Measurements from ENCODE around the gene PRPF4. TPM values are rescaled to one million over a fixed set of nuclear protein-coding genes. Genes with fewer than 3 reads are reported as not detected.

The PRPF4 gene
- total RNA-seq, 2 donors from 2014 or later: 33.9 to 47.8 TPM

DNA sequence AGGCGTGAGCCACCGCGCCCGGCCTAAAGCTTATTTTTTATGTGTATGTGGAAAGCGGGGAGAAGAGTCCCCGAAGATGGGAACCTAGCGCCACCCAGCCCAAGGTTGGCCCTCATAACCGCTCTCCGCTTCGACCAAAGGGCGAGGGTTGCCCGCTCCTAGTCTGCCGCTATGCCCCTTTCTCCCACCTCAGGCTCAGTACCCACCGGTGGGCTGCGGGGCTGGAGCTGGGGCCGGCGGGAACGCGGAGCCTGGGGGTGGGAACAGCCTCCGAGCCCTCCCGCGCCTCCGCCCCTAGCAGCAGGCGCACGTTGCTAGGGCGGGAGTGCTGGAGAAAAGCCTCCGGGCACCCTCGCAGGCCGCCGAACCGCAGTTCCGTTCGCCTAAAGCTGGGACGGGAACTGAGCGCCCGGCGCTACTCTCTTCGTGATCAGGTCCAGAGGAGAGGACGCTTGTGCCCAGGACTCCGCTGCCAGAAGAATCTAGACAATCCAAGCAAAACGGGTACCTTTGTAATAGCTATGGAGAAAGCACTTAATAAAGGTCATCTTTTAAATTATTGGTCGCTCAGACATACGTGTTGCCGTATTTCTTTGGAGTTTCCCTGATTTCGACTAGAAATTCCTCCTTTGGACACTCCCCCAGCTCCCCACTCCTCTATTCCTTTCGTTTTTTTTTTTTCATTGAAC lies 64.7 kb downstream of the PRPF4 start, which contains the start of gene WDR31:
WDR31 (minus strand) TSS at position 265 of the 689 bp plus-strand sequence. CDS start 8,253 bp downstream, outside the sequence.
- ATAC-seq (peak; percentile 99), DNase-seq (ENCODE audit: low spot score) (peak; percentile 88)
- H3K4me1 Mint-ChIP-seq (ENCODE audit: low read depth in 2 of 2): peaks cover 15 to 23% of the 10 kb centered on the region in 2 donors
- no peaks in the 10 kb centered on the region for H3K36me3 Mint-ChIP-seq
- H3K4me3 Mint-ChIP-seq: peak within 1 kb of the TSS; percentile 80
- H3K27me3 Mint-ChIP-seq: peaks cover 0 to 5% of the 10 kb centered on the region in 2 donors
- H3K9me3 Mint-ChIP-seq: no peaks in the 10 kb centered on the region
- peak within 1 kb of the TSS in 1 of 2 donors; percentile 45 for H3K27ac Mint-ChIP-seq

DNA sequence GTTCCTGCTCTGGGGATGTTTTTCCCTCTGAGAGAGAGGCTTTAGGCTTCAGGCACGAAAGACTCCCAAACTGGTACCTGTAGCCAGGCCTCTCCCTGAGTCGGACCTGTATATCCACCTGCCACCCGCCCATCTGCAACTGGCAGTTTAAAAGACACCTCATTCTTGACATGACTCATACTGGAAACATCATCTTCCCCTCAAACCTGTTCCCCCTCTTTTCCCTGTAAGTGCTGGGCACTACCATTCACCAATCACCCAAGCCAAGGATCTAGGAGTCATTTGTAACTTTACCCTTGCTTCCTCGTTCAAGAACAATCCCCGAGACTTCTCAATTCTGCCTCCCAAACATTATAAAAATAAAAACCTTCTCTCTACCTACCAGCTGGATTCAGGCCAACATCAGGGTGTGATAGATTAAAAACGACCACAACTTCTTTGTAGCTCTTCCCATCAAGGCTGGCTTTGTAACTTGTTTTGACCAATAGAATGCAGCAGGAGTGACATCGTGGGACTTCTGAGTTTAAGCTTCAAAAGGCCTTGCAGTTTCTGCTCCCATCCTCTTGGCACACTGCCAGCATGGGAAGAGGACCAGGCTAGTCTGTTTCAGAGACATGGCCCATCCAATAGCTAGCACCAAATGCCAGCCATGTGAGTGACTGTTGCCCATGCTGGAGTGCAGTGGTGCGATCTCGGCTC lies 66.4 kb downstream of the PRPF4 start:
- Mint-ChIP-seq H3K27me3 (peaks cover 0 to 5% of the 10 kb centered on the region in 2 donors), H3K36me3 (no peaks in the 10 kb centered on the region), H3K4me1 (ENCODE audit: low read depth in 2 of 2) (peaks cover 15 to 25% of the 10 kb centered on the region in 2 donors), H3K27ac (no peak overlapping the region), H3K9me3 (no peaks in the 10 kb centered on the region), H3K4me3 (peak overlapping the region; percentile 80)
- DNase-seq (ENCODE audit: low spot score): no peak
- ATAC-seq: no peak

Other genes with a start within 250 kb of the PRPF4 start
- gene ZFP37, start 218.9 kb upstream of the PRPF4 start, total RNA-seq: 1 to 10 TPM in 1 of 2 donors, under 1 TPM in 1; 0.84 to 2.5 TPM
- gene SLC31A2, start 124.7 kb upstream of the PRPF4 start, total RNA-seq: 1 to 10 TPM; 4.3 to 4.8 TPM
- gene FKBP15, start 54.4 kb upstream of the PRPF4 start, total RNA-seq: 10 to 100 TPM; 47.2 to 60.4 TPM
- 10 to 100 TPM; 20.0 to 20.5 TPM for gene SLC31A1, start 54.1 kb upstream of the PRPF4 start, total RNA-seq
- 10 to 100 TPM; 16.5 to 39.1 TPM for gene CDC26, start 86 bp upstream of the PRPF4 start, total RNA-seq
- gene RNF183, start 27.7 kb downstream of the PRPF4 start, total RNA-seq: not detected
- 1 to 10 TPM in 1 of 2 donors, under 1 TPM in 1; 0.83 to 1.4 TPM for gene WDR31, start 64.6 kb downstream of the PRPF4 start, total RNA-seq
- 1 to 10 TPM; 2.5 to 5.0 TPM for gene BSPRY, start 73.9 kb downstream of the PRPF4 start, total RNA-seq
- gene HDHD3, start 101.3 kb downstream of the PRPF4 start, total RNA-seq: 10 to 100 TPM; 11.0 to 15.7 TPM
- 10 to 100 TPM; 18.7 to 19.5 TPM for gene ALAD, start 125.6 kb downstream of the PRPF4 start, total RNA-seq
- 10 to 100 TPM; 62.7 to 76.1 TPM for gene POLE3, start 135.0 kb downstream of the PRPF4 start, total RNA-seq
- 1 to 10 TPM; 1.1 to 1.3 TPM for gene C9orf43, start 135.1 kb downstream of the PRPF4 start, total RNA-seq
- gene RGS3, start 188.1 kb downstream of the PRPF4 start, total RNA-seq: 100 to 1,000 TPM in 1 of 2 donors, 10 to 100 TPM in 1; 71.7 to 144 TPM